Activated naive CD8-positive, alpha-beta T cell (primary cell): ENCODE results near the gene AQP2.

Experiments
- H3K27ac Mint-ChIP-seq: one replicate; pipeline ENCODE4 v1.8.0; 2021; ENCODE audit warnings: mixed read lengths
- H3K27me3 Mint-ChIP-seq: one replicate; pipeline ENCODE4 v1.8.0; 2021; ENCODE audit warnings: mixed read lengths
- H3K36me3 Mint-ChIP-seq: one replicate; pipeline ENCODE4 v1.8.0; 2021; ENCODE audit warnings: mixed read lengths
- H3K4me1 Mint-ChIP-seq: one replicate; pipeline ENCODE4 v1.8.0; 2021; ENCODE audit warnings: low read depth, mixed read lengths
- H3K4me3 Mint-ChIP-seq: one replicate; pipeline ENCODE4 v1.8.0; 2021; ENCODE audit warnings: mild to moderate bottlenecking, mixed read lengths
- H3K9me3 Mint-ChIP-seq: one replicate; pipeline ENCODE4 v1.8.0; 2021; ENCODE audit warnings: low read depth, mixed read lengths

Gene AQP2

DNA sequence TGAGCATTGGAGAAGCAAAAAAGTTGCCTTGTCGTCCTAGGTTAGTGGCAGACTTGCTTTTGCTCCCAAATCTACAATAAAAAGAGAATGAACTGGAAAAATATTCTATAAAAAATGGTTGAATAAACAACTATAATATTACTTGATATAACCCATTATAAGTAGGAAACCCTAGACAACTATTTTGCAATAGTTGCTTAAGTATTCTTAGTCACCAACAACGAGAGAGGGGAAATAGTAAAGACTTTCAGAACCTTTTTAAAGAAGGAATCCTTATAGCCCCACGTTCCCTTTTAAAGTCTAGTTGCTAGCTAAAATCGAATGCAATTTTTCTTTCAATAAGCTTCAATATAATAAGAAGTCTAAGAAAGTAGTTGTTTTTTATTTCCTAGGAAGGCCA, 39.7 kb downstream of the AQP2 start:
- H3K36me3 Mint-ChIP-seq, result peaks cover 12% of the 10 kb centered on the region
- no peaks in the 10 kb centered on the region for H3K9me3 Mint-ChIP-seq
- no peaks in the 10 kb centered on the region for H3K27me3 Mint-ChIP-seq
- no peak overlapping the region for H3K27ac Mint-ChIP-seq
- no peaks in the 10 kb centered on the region for H3K4me1 Mint-ChIP-seq
- H3K4me3 Mint-ChIP-seq, result no peak overlapping the region

DNA sequence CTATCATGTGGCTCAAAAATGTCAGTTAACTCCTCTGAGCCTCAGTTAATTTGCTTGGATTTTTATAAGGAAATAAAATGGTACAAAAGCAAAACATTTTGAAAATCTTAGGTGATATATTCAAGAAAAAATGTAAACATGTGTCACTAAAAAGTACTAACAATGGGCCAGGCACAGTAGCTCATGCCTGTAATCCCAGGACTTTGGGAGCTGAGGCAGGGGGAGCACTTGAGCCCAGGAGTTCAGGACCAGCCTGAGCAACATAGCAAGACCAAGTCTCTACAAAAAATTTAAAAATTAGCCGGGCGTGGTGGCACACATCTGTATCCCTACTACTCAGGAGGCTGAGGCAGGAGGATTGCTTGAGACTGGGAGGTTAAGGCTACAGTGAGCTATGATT, 47.9 kb downstream of the AQP2 start:
- H3K4me1 Mint-ChIP-seq, result no peaks in the 10 kb centered on the region
- no peaks in the 10 kb centered on the region for H3K27me3 Mint-ChIP-seq
- peaks cover 14% of the 10 kb centered on the region for H3K36me3 Mint-ChIP-seq
- H3K4me3 Mint-ChIP-seq, result no peak overlapping the region
- no peaks in the 10 kb centered on the region for H3K9me3 Mint-ChIP-seq
- no peak overlapping the region for H3K27ac Mint-ChIP-seq

DNA sequence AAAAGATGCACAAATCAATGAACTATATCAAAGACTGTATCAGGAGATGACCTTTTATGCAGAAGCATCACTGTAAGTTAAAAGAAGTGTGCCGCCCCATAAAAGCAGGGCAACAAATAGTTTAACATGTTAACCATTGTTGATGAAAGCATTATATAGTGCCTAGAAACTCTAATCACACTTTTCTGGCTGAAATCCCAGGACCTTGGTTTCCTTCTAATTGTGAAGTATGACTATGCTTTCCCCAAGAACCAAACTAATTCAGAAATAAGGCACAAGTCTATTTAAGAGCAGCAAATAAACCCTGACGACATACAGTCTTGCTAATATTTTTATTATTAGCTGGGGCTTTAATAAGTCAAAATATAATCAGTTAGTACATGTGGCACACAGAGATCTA, 53.1 kb downstream of the AQP2 start:
- Mint-ChIP-seq H3K27me3 (no peaks in the 10 kb centered on the region), H3K4me3 (no peak overlapping the region), H3K4me1 (no peaks in the 10 kb centered on the region), H3K36me3 (peaks cover 8% of the 10 kb centered on the region), H3K9me3 (no peaks in the 10 kb centered on the region), H3K27ac (no peak overlapping the region)

DNA sequence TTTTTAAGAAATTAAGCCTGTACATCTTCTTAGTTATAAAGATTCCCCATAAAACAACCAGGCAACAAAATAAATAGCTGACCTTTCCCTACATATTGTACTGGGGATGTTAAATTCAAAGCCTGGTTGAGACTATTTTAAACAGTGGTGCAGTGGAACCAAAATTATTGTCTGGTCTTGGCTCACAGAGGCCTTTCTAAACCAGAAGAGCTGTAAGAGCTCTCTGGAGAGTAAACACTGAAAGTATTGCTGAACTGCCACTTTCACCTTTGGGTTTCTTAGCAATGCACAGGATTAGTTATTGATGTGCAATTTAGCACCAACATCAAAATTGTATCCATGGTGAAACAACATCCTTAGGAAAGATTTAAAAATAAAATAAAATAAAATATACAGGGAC, 54.2 kb downstream of the AQP2 start:
- no peaks in the 10 kb centered on the region for H3K9me3 Mint-ChIP-seq
- H3K4me3 Mint-ChIP-seq, result no peak overlapping the region
- no peaks in the 10 kb centered on the region for H3K27me3 Mint-ChIP-seq
- H3K27ac Mint-ChIP-seq, result no peak overlapping the region
- H3K4me1 Mint-ChIP-seq, result no peaks in the 10 kb centered on the region
- H3K36me3 Mint-ChIP-seq, result peaks cover 6% of the 10 kb centered on the region

DNA sequence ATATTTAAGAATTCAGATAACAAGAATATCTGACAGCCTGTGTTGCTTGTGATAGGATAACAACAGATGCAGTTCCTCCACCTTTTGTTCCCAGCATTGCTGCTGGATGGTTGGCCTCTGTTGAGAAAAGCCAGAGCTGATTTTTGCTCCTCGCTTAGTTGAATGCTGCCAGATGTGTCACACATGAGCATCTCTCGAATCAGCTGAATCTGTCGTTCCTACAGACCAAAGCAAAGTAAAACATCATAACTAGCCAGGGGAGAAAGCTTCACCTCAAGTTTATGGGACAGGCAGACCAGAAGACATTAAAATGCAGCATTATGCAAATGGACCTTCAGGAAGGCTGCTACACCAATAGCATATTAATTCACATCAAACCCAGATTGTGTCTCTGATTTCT, 54.6 kb downstream of the AQP2 start:
- Mint-ChIP-seq H3K36me3 (peaks cover 6% of the 10 kb centered on the region), H3K27ac (no peak overlapping the region)

DNA sequence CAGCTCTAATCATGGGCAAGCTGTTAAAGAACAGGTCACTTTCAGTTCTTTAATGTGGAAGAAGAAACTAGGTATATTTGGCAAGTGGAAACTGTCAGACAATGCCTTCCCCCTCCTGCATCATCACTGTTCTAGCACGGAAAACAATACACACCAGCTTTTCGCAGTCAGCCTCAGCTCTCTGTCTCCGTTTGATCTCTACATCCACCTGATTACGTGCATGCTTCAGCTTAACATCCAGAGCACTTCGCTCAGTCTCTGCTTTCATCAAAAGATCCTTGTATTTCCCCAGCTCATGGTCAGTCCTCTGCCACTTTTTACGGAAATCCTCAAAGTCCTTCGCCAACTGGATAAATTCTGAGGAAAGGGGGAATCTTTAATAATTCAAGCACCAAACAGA, 55.7 kb downstream of the AQP2 start:
- Mint-ChIP-seq H3K9me3 (no peaks in the 10 kb centered on the region), H3K36me3 (peaks cover 5% of the 10 kb centered on the region), H3K27me3 (no peaks in the 10 kb centered on the region)

More for the DNA sequence above, 54.6 kb downstream of the AQP2 start:
- no peak overlapping the region for H3K4me3 Mint-ChIP-seq
- H3K27me3 Mint-ChIP-seq, result no peaks in the 10 kb centered on the region
- no peaks in the 10 kb centered on the region for H3K4me1 Mint-ChIP-seq
- H3K9me3 Mint-ChIP-seq, result no peaks in the 10 kb centered on the region

DNA sequence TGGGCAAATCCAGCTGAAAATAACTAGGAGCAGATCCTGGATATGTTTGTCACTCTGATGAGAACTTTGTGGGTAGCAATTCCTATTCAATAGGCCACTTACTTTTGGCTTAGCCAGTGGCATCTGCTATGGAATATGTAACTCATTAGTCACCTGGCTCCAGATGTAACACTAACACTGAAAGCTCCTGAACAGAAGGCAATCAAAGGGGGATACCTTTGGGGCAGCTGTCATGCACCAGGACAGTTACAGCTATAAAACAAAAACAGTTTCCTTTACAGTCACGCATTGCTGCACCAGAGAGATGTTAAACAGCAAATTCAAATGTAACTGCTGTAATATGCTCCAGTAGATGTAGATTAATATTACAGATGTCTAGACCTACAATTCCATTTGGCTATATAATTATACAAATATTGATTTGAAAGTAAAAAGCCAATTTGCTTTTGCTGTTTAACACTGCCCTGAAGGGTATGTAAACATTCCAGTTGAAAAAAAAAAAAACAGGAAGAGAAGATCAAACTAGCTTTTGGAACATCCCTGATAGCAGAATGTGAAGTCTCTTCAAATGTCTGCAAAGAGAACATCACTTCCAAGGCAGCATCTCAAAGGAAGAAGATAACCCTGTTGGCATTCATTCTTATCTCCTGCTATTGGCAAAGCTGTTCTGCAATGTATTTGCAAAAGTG, 56.4 kb downstream of the AQP2 start:
- Mint-ChIP-seq H3K4me3 (no peak overlapping the region), H3K9me3 (no peaks in the 10 kb centered on the region), H3K4me1 (no peaks in the 10 kb centered on the region), H3K27ac (no peak overlapping the region), H3K27me3 (no peaks in the 10 kb centered on the region), H3K36me3 (peaks cover 4% of the 10 kb centered on the region)

More for the DNA sequence above, 55.7 kb downstream of the AQP2 start:
- no peaks in the 10 kb centered on the region for H3K4me1 Mint-ChIP-seq
- H3K27ac Mint-ChIP-seq, result no peak overlapping the region
- no peak overlapping the region for H3K4me3 Mint-ChIP-seq
